ENCODE measurements around the gene SGSM2.
A peak's percentile ranks its signal among the peaks of the same experiment; 100 is the strongest.

SGSM2 gene

DNA sequence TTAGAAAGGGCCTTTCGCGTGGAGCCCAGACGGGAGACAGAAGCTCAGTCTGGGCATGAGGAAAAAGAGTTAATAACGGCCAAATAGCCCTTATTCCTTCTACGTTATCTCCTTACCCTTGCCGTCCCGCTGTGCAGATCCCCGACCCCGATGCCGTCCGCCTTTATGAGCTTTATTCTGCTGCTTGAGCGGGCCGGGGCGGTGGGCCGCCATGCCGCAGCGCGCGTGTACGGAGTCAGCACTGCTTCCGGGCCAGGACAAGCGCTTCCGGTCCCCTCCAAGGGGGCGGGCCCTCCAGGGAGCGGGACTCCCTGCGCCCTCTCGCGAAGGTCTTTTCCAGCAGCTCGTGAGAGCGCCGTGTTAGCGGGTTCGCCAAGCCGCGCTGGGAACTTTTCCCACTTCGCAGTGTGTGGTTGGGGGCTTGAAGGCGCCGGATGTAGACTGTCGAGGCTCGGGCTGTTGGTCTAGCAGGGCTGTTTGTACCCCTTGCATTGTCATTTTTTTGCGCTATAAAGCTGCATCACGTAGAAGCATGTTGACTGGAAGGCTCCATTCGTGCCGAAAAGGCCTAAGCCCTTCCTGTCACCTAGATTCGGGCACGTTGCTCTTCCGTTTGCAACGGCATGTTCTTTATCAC is 968 bp upstream of the SGSM2 start, which contains the start of gene TSR1:
TSS of gene TSR1 (minus strand) at position 243 of the 637 bp plus-strand sequence. CDS start at position 213, 30 bp downstream.
- peak; percentile 92 for DNase-seq

DNA sequence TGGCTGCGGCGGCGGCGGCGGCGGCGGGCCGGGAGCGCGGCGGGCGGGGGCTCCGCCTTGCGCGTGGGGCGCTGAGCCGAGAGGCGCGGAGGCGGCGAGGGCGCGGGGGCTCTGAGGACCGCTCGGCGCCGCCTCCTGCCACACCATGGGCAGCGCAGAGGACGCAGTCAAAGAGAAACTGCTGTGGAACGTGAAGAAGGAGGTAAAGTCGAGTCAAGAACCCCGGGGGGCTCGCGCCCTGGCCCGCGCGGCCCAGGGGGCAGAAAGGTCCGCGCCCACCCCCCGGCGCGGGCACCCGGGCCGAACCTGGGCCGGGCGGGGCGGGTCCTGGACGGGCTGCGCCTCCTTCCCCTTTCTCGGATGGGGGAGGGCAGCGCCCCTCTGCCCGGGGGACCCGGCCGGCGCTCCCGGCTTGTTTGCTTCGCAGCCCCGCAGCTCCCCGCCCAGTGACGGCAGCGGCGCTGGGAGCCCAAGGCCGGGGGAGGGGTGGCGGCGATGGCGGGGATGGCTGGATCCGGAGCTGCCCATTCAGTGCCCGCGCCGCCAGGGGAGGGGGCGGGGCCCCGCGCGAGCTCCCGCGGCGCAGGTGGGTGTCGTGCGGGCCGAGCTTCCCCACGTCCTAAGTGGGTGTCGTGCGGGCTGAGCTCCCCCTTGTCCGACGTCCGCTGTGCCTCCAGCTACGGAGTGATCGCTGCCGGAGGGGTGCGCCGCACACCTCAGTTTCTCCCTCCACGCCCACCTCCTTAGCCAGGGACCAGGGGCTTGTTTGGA is 428 bp downstream of the SGSM2 start:
- peak; percentile 55 for DNase-seq

DNA sequence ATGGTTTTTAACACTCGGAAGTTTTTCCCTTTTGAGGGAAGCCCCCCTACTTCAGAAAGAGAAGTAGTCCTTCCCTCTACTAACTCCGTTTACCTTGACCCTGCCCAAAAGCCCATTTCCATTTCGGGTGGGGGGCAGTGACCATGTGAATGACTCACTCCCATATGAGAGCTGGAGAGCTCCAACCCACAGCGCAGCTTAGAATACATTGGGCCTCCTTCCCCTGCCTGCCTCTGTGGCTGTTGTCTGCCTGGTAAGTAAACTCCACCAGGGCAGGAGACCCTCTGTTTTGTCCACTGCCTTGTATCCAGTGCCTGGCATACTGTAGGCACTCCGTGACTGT is 985 bp downstream of the SGSM2 start:
- no peak for DNase-seq

DNA sequence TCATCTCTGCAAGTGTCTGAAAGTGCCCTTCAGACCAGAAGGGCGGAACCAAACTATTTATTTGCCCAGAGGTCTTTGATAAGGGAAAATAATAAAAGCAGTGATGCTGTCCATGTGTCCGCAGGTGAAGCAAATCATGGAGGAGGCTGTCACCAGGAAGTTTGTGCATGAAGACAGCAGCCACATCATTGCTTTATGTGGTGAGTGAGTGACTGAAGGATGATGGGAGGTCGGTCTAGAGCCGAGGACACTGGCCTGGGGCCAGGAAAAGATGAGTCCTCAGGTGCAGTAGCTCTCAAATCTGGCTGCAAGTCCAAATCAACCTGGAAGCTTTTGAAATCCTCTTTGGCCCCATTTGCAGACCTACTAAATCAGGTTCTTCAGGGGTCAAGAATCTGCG is 6.1 kb downstream of the SGSM2 start:
- no peak for DNase-seq

DNA sequence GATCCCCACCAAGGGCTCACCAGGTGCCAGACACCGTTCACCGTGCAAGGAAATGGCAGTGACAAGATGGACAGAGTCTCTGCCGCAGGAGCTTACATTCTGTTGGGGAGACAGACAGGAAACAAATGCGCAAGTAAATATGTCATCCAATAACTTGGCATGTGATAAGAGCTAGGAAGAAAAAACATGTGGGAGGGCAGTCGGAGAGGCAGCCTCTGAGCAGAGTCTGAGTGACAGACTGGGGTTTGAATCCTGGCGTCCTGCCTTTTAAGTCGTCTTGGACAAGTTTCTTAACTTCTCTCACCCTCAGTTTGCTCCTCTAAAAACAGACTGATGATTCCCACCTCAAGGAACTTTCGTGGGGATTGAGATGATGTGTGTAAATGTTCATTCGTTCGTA is 7.2 kb downstream of the SGSM2 start:
- no peak for DNase-seq

DNA sequence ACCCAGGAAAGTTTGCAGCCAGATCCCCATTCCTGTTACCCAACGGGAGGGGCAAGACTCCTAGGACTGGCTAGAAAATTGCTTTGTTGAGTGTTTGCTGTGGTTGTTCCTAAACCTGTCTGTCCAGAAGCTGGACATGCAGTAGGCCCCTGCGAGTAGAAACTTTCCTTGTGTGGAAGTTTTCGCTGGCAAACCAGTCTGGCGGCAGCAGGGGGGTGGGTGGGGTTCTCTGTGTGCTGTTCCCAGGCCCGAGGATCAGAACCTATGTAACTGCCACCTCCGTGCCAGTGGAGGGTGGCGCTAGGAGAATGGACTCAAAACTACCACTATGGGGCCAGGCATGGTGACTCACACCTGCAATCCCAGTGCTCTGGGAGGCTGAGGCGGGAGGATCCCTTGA is 9.2 kb downstream of the SGSM2 start:
- DNase-seq, result no peak

DNA sequence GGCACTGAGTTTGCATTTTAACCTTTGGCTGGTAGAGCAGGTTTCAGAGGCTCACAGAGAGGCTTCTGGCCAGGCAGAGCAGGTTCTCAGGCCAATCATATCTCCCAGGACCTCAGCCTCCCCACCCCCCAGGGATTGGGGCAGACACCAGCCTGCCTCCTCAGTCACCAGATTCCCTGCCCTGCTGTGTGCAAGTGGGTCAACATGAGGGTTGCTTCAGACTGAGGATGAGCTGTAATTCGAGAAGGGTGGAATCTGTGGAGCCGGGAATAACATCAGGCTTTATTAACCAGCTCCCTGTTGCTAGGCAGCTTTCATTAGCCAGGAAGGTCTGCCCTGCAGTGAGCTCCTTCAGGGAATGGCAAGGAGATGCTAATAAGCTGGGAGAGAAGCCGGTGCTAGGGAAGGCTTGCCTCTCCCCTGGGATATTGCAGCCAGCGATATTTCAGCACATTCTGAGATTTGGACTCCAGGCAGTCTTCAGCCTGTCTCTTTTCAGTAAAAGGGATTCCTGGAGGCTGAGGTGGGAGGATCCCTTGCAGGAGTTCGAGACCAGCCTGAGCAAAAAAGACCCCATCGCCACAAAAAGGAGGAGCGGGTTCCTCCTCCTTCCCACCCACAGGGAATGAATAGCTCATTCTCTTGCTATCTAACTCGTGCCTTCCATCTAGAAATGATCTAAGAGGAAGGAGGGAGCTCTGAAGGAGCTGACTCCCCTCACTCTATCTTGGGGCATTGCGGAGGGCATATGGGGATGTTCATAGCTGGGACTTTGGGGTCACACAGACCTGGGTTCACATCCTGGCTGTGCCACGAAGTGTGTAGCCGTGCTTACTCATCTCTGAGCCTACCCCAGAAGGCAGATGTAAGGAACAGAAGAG is 10.7 kb downstream of the SGSM2 start:
- DNase-seq, result no peak

DNA sequence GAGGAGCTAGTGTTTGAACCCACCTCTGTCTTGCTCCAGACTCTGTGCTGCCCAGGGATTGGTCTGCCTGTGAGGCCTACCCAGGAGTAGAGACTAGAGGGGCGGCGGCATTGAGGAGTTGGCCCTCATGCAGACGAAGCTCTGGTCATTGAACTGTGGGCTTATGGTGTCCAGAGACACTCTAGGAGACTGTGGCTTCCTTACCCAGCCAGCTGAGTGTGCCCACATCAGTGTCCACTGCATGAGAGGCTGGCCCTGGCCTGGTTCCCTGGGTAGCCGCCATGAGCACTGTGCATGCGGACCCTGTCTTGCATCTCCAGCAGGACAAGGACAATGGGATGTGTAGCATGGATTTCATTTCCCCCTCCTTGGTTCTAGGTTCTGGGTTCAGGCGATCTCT is 14.0 kb downstream of the SGSM2 start:
- no peak for DNase-seq

DNA sequence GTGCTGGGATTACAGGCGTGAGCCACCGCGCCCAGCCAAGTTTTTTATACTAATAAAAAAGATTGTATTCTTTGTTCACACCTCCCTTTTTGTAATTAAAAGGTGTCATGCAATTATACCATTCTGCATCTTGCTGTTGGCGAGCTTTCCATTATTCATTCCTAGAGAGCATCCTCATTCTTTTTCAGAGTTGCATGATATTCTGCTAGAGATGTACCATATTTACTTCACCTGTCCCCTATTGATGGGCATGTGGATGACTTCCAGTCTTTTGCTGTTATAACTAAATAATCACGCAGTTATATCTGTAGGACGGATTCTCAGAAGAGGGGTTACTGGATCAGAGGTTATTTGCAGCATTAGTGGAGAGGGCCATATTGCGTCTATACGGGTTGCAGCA is 17.0 kb downstream of the SGSM2 start:
- no peak for DNase-seq

DNA sequence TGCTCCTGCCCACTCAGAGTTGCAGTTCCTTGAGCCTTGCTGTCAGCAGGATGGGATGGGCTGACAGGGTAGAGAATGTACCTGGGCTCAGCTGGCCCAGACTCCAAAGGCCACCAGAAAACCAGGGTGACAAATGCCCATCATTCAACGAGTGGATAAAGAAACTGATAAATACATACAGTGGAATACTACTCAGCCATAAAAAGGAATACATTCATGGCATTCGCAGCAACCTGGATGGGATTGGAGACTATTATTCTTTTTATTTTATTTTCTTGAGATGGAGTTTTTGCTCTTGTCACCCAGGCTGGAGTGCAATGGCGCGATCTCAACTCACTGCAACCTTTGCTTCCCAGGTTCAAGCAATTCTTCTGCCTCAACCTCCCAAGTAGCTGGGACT is 19.9 kb downstream of the SGSM2 start:
- DNase-seq, result no peak

DNA sequence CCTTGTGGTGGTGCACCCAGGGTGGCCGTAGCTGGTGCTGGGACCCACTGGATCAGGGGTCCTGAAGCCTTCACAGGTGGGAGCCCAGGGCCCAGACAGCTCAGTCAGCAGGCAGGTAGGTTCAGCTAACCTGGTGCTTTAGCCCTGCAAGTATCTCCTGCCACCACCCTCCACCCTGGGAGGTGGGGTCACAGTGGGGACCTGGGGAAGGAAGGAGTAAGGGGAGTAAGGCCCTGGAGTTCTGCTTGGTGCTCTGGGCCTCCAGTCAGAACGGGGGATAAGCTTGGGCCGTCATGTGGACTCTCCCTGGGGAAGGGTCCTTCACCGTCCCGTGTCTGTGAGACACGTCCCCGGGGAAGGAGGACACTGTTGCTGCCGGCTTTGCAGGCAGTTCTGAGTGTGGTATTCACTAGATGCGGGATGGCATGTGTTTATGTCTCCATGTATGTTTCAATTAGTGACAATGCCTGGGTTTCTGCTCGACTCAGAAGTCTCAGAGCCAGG is 20.7 kb downstream of the SGSM2 start:
- no peak for DNase-seq

DNA sequence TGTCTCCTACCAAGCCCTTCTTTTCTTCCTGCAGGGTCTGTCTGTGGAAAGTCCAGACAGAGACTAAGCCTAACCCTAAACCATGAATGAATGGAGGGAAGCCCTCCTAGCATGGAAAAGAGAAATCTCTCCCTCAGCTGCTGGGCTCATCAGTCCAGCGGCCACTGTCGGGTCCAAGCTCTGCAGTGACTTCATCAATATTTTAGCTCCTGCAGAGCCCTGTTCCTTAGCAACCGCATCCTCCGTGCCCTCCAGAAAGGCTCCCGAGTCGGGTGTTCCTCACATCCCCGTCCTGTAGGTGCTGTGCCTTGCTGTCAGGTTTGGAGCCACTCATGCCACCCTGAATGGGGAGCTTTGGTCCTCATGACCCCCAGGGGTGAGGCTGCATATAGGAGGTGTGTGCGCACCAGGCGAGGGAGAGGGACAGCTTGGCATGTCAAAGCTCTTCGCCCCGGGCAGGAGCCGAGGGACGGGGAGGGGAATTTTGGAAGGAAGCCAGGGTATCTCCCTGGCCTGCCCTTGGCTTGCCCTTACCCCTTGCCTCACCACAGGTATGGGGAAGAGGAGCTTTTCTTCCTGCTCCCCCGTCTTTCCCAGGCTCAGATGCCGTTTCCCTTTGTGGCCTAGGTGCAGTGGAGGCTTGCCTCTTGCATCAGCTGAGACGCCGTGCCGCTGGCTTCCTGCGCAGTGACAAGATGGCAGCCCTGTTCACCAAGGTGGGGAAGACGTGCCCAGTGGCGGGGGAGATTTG is 23.9 kb downstream of the SGSM2 start:
- DNase-seq, result no peak

DNA sequence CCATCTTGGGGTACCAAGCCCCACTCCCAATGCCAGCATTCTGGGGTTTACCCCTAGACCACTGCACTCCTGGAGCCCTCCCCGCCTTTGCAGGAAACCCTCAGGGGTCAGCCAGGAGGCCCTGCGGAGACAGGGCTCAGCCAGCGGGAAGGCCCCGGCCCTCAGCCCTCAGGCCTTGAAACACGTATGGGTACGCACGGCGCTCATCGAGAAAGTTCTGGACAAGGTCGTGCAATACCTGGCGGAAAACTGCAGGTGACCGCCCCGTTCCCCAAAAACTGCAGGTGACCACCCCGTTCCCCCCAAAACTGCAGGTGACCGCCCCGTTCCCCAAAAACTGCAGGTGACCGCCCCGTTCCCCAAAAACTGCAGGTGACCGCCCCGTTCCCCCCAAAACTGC is 24.7 kb downstream of the SGSM2 start:
- DNase-seq, result no peak

DNA sequence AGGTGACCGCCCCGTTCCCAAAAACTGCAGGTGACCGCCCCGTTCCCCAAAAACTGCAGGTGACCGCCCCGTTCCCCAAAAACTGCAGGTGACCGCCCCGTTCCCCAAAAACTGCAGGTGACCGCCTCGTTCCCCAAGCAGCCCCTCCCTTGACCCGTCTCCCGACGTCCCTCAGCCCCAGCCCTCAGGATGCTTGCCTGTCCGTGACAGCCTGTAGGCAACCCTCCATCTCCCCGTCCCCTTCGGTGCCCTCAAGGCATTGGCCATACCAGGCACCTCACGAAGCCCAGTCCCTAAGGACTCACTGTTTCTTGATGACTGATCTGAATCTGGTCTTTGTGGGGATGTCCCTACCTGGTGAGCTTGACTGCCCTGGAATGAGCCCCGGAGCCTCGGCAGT is 25.1 kb downstream of the SGSM2 start:
- DNase-seq, result no peak

DNA sequence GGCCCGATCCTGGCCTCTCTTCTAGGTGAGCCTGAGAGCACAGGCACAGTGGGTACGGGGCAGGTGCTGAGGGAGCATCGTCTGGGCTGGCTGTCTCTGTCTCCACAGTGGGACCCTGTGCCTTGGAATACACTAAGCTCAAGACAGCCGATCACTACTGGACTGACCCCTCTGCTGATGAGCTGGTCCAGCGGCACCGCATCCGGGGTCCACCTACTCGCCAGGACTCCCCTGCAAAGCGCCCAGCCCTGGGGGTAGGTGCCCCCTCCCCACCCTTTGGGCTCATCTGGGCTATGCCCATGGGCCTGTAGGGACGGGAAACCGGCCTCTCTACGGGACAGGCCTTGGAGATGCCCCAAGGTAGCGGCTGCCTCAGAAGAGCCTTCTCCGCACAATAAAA is 25.6 kb downstream of the SGSM2 start:
- no peak for DNase-seq

DNA sequence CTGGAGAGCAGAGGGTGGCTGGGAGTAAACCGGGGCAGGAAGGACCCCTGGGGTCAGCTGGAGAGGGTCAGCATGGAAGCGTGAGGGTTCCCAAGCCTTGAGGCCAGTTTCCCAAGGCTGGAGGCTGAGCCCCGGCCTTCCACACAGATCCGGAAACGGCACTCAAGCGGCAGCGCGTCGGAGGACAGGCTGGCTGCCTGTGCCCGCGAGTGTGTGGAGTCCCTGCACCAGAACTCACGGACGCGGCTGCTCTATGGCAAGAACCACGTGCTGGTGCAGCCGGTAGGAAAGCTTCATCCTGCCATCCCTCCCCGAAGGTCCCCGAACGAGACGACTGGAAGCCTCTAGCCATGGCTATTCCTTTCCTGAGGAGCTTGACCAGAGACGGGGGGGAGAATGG is 26.0 kb downstream of the SGSM2 start:
- no peak for DNase-seq

DNA sequence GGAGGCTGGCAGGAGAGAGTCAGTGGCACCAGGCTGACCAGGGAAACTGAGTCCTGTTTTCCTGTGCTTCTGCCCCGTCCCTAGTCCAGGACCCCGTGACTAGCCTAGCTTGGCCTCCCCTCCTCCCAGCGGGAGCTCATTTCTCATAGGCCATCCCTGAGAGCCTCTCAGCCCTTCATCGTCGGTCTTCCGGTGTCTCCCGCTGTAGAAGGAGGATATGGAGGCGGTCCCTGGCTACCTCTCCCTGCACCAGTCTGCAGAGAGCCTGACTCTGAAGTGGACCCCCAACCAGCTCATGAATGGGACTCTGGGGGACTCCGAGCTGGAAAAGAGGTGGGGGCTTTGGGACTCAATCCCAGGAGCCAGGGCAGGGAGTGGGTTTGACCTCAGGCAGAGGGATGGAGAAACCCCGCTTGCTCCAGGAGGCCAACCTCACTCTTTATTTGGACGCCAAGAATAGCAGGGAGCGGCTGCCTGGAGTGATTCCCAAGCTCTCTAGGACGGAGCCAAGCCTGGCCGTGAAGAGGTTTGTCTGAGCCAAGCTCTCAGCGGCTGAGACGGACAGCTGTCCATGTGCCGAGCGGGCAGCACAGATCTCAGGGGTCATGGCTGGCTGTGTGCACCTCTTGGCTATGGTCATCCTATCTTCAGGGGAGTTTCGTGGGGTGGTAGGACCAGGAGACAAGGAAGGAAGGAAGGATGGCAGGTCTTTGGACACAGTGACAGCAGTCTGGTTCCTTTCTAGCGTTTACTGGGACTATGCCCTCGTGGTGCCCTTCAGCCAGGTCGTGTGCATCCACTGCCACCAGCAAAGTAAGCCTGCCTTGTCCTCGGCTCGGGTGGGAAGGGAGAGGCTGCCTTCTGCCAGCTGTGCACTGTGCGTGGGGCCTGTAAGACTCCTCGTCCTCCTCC is 26.8 kb downstream of the SGSM2 start:
- DNase-seq, result no peak

DNA sequence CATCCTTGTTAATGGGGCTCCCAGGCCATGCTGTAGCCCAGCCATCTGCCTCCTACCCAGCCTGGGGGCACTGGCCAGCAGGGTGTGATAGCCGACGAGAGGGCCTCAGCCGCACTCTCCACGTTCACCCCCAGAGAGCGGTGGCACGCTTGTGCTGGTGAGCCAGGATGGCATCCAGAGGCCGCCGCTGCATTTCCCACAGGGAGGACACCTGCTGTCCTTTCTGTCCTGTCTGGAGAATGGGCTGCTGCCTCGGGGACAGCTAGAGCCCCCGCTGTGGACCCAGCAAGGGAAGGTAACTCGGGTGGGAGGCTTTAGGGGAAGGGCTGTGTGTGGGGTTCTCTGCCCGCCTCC is 27.4 kb downstream of the SGSM2 start:
- no peak for DNase-seq

DNA sequence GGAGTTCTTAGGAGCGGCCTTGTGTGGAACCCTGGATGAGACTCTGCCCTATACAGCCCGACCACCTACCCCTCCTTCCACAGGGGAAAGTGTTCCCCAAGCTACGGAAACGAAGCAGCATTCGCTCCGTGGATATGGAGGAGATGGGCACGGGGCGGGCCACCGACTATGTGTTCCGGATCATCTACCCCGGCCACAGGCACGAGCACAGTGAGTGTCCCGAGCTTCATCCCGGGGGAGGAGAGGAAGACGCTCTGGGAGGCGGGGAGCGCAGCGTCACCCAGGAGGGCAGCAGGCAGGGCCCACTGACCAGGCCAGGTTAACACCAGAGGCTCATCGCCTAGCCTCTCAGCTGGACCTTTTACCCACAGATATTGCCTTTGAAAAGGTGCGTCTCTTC is 27.8 kb downstream of the SGSM2 start:
- no peak for DNase-seq

DNA sequence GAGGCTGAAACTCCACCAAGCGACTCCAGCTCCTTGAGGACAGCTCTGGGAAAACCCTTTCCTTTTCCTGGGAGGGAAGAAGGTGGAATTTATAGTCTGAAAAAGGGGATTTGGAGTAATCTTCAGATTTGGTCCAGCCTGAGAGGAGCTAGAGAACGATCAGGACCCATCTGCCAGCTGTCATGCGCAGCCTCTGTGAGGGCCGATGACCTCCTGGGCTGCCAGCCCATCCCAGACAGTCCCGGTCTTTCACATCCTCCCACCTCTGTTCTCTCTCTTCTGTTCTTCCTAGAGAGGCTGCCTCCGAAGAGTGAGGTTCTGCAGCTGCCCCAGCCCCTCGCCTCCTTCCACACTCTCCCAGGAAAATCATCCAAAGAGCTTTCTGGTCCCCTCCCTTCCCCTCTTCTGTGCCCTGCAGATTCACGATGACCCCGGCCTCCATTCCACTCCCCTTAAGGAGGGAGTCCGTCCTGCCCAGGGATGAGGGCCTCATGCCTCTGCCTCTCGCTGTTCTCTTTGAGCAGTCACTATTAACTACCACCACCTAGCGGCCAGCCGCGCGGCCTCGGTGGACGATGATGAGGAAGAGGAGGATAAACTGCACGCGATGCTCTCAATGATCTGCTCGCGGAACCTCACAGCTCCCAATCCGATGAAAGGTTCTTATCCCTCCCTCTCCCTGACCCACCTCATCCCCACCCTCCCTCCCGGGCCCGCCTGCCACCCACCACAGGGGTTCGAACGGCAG is 29.6 kb downstream of the SGSM2 start:
- DNase-seq, result no peak

DNA sequence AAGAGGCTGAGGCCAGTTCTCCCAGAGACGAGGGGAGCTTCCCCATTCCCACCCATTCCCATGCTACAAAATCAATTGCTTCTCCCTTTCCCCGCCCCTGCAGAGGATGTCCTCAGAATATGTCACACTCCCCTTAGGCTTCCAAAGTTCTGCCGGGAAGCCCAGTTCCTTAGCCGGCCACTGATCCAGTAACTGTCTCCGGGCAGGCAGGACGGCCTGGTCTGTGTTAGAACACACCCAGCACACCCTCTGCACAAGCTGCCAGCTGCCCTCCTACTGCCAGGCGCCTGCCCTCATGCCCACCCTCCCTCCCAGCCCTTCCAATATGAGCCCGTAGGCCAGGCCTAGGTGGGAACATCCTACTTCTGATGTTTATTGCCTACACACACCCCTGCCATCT is 31.1 kb downstream of the SGSM2 start:
- DNase-seq, result no peak
